Measurements from ENCODE around the gene HHEX. TPM values are rescaled to one million over a fixed set of nuclear protein-coding genes. Genes with fewer than 3 reads are reported as not detected.

HHEX gene
- polyA plus RNA-seq, 1 donor from 2014 or later = not detected

- TF ChIP-seq SMC3 (conservative IDR thresholded peaks at IDR 0.05; ENCODE audit: poor library complexity) = no peak
- no peak for TF ChIP-seq REST (IDR thresholded peaks at IDR 0.05; ENCODE audit: borderline replicate concordance)
- no peak for TF ChIP-seq EP300 (conservative IDR thresholded peaks at IDR 0.05; ENCODE audit: poor library complexity, severe bottlenecking)
- TF ChIP-seq POLR2AphosphoS5 (IDR thresholded peaks at IDR 0.05) = no peak
- TF ChIP-seq EZH2 (IDR thresholded peaks at IDR 0.05; ENCODE audit: borderline replicate concordance, insufficient read depth, low read length, poor library complexity, severe bottlenecking) = no peak
- no peak for TF ChIP-seq RAD21 (conservative IDR thresholded peaks at IDR 0.05)
- no peak for TF ChIP-seq MXI1 (conservative IDR thresholded peaks at IDR 0.05; ENCODE audit: poor library complexity, severe bottlenecking)
- TF ChIP-seq TAF1 (IDR thresholded peaks at IDR 0.05; ENCODE audit: low read depth) = no peak
- TF ChIP-seq CTCF (IDR thresholded peaks at IDR 0.05; ENCODE audit: poor library complexity, severe bottlenecking) = no peak
- Histone ChIP-seq H3K79me2 (replicated peaks; ENCODE audit: insufficient read depth, low read length) (no peaks in the 10 kb centered on the region), H3F3A (ENCODE audit: insufficient read depth, low read length, poor library complexity, severe bottlenecking) (no peaks in the 10 kb centered on the region), H2AFZ (ENCODE audit: low read depth, low read length) (no peak overlapping the region), H3K9ac (ENCODE audit: low read length) (no peak overlapping the region), H4K20me1 (ENCODE audit: insufficient read depth) (no peaks in the 10 kb centered on the region), H3K27ac (ENCODE audit: low read length) (no peak overlapping the region), H3K9me2 (ENCODE audit: insufficient read depth, low read length) (no peaks in the 10 kb centered on the region), H3K27me3 (ENCODE audit: insufficient read depth, low read depth, low read length) (no peaks in the 10 kb centered on the region), H3K9me3 (ENCODE audit: low read length) (no peaks in the 10 kb centered on the region), H3K4me3 (ENCODE audit: low read length) (no peak overlapping the region), H3K4me2 (ENCODE audit: low read length) (no peak overlapping the region), H3K36me3 (ENCODE audit: insufficient read depth, low read length) (no peaks in the 10 kb centered on the region)
Observed at GRCh38 chr10:92742331-92743228, 52.8 kb downstream of the HHEX start.

Small RNAs within 50 kb of the gene (small RNA-seq; reads per million reads assigned to genes)
- gene RF00019 (0 to 1.2 (median 0) reads per million in 3 experiments), gene RN7SL644P (0 reads per million in 3 experiments)

Other genes starting within 250 kb of the HHEX start
- 10.4 and 11.5 TPM in 2 replicates for gene IDE, start 115.9 kb upstream of the HHEX start, polyA plus RNA-seq
- gene KIF11, start 96.8 kb upstream of the HHEX start, polyA plus RNA-seq = 0.32 and 0.47 TPM in 2 replicates
- 26.3 and 26.7 TPM in 2 replicates for gene EXOC6, start 158.6 kb downstream of the HHEX start, polyA plus RNA-seq